ENCODE results near the gene PEX11A. TPM values are rescaled to one million over a fixed set of nuclear protein-coding genes. Genes with fewer than 3 reads are reported as not detected.

The PEX11A gene
- total RNA-seq, 5 donors from 2014 or later (not counting 1 experiment from before 2014, with no cell fraction given) = 0.91 to 4.0 (median 2.0) TPM

Other genes with a start within 250 kb of the PEX11A start
- not detected for gene RHCG, start 194.2 kb downstream of the PEX11A start, total RNA-seq
- gene TICRR, start 115.3 kb downstream of the PEX11A start, total RNA-seq = under 1 TPM; 0.14 to 0.38 (median 0.25) TPM
- gene KIF7, start 35.3 kb downstream of the PEX11A start, total RNA-seq = under 1 TPM; 0.07 to 0.26 (median 0.20) TPM
- 1 to 10 TPM in 1 of 5 donors, under 1 TPM in 3, not detected in 1; 0.25 to 1.1 (median 0.60) TPM for gene PLIN1, start 11.4 kb downstream of the PEX11A start, total RNA-seq
- under 1 TPM in 2 of 5 donors, not detected in 3; 0.13 to 0.35 TPM for gene WDR93, start 57 bp upstream of the PEX11A start, total RNA-seq
- 1 to 10 TPM in 1 of 5 donors, under 1 TPM in 3, not detected in 1; 0.23 to 1.5 (median 0.38) TPM for gene MESP1, start 60.5 kb upstream of the PEX11A start, total RNA-seq
- not detected for gene MESP2, start 85.6 kb upstream of the PEX11A start, total RNA-seq
- gene ANPEP, start 124.1 kb upstream of the PEX11A start, total RNA-seq = 1 to 10 TPM in 3 of 5 donors, under 1 TPM in 2; 0.89 to 2.9 (median 2.1) TPM
- gene AP3S2, start 203.2 kb upstream of the PEX11A start, total RNA-seq = 10 to 100 TPM; 22.8 to 30.5 (median 24.9) TPM
- under 1 TPM in 4 of 5 donors, not detected in 1; 0.03 to 0.09 (median 0.06) TPM for gene ARPIN, start 222.2 kb upstream of the PEX11A start, total RNA-seq

Data from T-cell (primary cell).